Spleen (tissue), 7 donors: ENCODE data around the gene SCN4A.

Experiments used
- POLR2A ChIP-seq, 3 donors: fragments of 450-650 bp; IDR thresholded peaks; one replicate each; pipeline ENCODE4 v1.5.1; 2017; ENCODE audit warnings: antibody characterized with exemption in 3 of 3, mild to moderate bottlenecking in 1 of 3
- POLR2AphosphoS5 ChIP-seq, 3 donors: sonication (generic); formaldehyde crosslinking; IDR thresholded peaks; one replicate each; pipeline ENCODE4 v1.5.1; 2017; ENCODE audit warnings: antibody characterized with exemption in 3 of 3
- TF ChIP-seq, protein P1 (sequence below), 11 experiments: fragments of 200-600 bp in 7 of 11; fragments of 450-650 bp in 4 of 11; sonication (generic) in 4 of 11; IDR thresholded peaks in 8 of 11; conservative IDR thresholded peaks in 3 of 11; 1 replicate in 7 of 11; 2 replicates in 4 of 11; pipeline versions ENCODE4 v1.4.0 to v1.8.0; 2016 to 2021; ENCODE audit warnings: antibody characterized with exemption in 11 of 11, inconsistent platforms in 4 of 11, mild to moderate bottlenecking in 1 of 11
- donor health status: DM: no; HTN: no; CAD: no; lungs with moderate emphysema.
- donor health status: DM: no; HTN: no; CAD: no.
- donor health status: DM: no; HTN: no; CAD: no.

DNA sequence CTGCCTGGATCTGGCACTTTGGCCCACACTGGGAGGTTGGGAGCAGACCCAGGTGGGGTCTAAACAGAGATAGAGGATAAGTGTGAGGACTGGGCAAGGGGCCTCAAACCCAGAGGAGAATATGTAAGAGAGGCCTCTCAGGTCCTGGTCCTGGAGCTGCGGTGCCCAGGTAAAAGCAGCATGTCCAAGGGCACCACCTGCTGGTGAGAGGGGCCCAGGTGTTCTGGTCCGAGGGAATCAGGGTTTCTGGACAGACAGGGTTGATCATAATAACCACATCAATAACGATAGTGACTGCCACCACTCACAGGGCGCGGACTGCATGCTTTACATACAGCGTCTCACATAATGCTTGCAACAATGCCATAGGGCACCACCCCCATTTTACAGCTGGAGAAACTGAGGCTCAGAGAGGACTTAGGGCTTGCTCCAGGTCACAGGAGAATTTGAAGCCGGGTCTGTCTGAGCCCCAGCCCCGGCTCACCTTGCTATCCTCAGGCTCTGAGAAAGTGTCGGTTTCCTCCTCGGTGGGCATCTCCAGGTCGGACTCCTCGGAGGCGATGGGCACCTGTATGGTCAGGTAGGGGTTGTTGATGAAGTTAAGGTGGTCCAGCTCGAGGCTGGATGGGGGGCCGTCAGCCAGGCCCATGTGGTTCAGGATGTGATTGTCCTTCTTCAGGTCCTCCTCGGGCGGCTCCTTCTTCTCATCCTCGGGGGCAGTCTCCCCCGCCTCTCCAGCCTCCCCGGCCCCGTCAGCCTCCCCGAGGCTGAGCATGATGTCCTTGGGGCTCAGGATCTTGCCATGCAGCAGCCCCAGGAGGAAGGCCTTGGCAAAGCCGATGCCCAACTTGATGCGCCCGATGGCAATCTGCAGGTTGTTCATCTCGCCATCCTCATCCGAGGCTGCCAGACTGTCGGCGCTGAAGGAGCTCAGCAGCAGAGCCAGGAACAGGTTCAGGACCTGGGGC lies 21.5 kb downstream of the SCN4A start:
- TF ChIP-seq, protein P1, sequence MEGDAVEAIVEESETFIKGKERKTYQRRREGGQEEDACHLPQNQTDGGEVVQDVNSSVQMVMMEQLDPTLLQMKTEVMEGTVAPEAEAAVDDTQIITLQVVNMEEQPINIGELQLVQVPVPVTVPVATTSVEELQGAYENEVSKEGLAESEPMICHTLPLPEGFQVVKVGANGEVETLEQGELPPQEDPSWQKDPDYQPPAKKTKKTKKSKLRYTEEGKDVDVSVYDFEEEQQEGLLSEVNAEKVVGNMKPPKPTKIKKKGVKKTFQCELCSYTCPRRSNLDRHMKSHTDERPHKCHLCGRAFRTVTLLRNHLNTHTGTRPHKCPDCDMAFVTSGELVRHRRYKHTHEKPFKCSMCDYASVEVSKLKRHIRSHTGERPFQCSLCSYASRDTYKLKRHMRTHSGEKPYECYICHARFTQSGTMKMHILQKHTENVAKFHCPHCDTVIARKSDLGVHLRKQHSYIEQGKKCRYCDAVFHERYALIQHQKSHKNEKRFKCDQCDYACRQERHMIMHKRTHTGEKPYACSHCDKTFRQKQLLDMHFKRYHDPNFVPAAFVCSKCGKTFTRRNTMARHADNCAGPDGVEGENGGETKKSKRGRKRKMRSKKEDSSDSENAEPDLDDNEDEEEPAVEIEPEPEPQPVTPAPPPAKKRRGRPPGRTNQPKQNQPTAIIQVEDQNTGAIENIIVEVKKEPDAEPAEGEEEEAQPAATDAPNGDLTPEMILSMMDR (IDR thresholded peaks at IDR 0.05 in 8 of 11, conservative IDR thresholded peaks at IDR 0.05 in 3 of 11), result peak in 10 of 11 experiments; percentile 35 to 69 (median 58)
- TF ChIP-seq POLR2AphosphoS5 (IDR thresholded peaks at IDR 0.05), result no peak
- TF ChIP-seq POLR2A (IDR thresholded peaks at IDR 0.05), result no peak
